NCI-H2029 (cell line): ENCODE data around the gene AMPD3.
A peak's percentile ranks its signal among the peaks of the same experiment; 100 is the strongest.

Experiments
- DNase-seq: peaks from one replicate; lab custom pipeline; 2025; lab: John Stamatoyannopoulos, UW

Gene AMPD3

GRCh38 chr11:10461276-10461790 lies 6.3 kb downstream of the AMPD3 start:
- no peak for DNase-seq

- DNase-seq = no peak
Measured at GRCh38 chr11:10462746-10463300, 7.8 kb downstream of the AMPD3 start.

DNA sequence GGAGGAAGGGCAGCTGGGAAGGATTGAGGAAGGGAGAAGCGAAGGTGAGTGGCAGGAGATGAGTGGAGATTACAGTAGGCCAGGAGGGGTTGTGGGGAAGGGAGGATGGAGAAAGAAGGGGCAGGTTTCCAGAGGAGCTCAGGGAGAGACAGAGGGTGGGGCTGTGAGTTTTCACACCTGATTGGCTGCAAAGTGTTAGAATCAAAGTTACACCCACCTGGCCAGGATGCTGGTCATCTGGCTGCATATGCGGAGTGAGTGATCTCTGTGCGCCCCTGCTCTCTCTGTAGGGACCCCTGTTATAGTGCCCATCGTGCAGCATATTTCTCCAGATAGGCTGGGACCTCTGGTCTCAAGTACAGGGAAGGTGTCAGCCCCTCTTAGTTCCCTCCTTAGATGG lies 18.3 kb downstream of the AMPD3 start:
- DNase-seq = no peak

GRCh38 chr11:10474551-10474950 lies 19.5 kb downstream of the AMPD3 start:
- no peak for DNase-seq

- DNase-seq = no peak
Measured at GRCh38 chr11:10476342-10476741, 21.3 kb downstream of the AMPD3 start.

GRCh38 chr11:10476927-10477689 lies 22.0 kb downstream of the AMPD3 start:
- no peak for DNase-seq

- DNase-seq = no peak
Measured at GRCh38 chr11:10477690-10478046, 22.6 kb downstream of the AMPD3 start.

DNA sequence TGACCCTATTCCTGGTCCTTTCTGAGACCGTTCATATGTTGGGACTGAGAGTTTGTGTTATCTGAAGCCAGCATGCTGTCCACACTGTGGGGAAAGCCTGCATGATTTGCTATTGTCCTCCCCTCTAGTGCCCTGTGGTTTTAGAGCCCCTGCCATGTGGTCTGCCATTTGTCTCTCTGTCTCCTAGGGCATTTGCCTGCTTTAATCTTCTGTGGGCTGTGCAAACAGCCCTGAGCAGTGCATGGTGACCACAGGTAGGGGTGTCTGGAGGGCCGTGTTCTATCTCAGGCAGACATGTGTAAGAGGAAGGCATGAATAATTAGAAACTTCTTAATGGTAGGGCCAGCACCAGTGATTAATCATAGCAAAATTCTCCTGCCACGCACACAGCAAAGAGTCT lies 23.0 kb downstream of the AMPD3 start:
- DNase-seq = no peak

DNA sequence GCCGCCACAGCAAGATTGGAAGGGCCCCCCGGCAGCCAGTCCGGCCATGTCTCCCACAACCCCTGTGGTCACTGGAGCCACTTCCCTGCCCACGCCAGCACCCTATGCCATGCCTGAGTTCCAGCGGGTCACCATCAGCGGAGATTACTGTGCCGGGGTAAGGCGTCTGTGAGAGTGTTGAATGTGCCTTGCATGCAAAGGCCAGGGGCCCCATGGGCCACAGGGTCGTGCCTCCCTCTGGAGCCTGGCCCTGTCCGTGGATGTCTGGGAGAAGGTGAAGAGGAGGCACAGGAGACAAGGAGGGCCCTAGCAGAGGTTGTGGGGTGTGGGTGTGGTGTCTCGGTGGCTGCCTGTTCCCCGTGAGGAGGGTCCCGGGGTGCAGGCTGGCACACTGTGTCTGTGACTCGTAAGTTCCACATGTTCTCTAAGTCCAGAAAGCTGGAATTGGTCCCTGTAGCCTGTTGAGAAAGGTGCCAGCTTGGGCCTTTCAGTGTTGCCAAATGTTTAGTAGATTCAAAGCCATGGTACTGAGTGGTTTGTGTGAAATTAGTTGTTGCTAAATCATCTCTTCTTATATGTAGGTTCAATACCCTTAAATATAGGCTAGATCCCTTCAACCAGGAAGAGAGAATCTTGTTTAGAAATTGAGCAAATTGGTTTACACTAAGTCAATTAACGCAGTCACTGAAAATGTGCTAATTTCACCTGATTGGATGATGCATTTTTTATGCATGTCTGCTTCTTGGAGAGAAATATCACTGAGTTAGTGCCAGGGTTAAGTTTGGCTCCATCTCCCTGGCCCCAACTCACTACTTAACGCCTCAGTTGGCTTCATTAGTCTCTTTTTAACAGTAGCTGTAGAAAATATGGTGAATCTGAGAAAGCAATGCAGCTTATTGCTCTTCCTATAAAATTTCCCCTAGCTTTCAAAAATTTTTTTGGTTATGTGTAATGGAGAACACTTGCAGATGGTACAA lies 23.8 kb downstream of the AMPD3 start:
- no peak for DNase-seq

DNA sequence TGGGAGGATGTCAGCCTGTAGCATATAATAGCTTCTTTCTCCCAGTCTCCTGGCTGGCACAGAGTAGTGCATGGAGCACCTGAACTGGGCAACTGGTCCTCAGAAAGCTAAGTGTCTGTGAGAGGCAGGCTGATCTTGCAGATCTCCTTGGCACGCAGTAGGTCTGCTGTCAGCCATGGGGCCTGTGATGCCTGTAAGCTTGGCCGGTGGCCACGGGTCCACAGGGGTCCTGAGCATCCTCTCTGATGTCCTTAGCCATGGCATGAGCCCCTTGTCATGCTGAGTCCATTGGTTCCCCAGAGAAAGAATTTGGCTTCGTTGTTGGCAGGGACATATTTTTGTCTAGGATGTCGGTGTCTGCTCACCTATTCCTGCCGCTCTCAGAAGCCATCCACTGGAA lies 25.0 kb downstream of the AMPD3 start:
- DNase-seq = no peak

DNA sequence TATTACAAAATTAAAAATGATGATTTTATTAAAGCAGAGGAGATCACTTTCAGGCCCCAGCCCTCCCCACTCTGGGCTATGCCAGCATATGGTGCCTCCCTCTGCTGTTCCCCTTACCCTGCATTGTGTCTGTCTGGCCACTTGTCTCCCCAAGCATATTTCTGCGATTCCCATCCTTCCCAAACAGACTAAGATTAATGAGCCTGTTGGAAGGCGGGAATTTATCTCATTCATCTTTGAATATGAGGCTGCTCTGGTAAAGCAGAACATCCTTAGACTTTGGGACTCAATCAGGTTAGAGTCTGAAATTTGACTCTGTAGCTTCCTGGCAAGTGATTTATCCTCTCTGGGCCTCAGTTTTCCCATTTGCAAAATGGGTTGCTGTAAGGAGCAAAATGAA lies 25.7 kb downstream of the AMPD3 start:
- DNase-seq = no peak

- peak; percentile 15 for DNase-seq
Measured at GRCh38 chr11:10481560-10482349, 26.7 kb downstream of the AMPD3 start.

GRCh38 chr11:10483174-10483573 lies 28.1 kb downstream of the AMPD3 start:
- no peak for DNase-seq

GRCh38 chr11:10483584-10483983 lies 28.5 kb downstream of the AMPD3 start:
- no peak for DNase-seq

DNA sequence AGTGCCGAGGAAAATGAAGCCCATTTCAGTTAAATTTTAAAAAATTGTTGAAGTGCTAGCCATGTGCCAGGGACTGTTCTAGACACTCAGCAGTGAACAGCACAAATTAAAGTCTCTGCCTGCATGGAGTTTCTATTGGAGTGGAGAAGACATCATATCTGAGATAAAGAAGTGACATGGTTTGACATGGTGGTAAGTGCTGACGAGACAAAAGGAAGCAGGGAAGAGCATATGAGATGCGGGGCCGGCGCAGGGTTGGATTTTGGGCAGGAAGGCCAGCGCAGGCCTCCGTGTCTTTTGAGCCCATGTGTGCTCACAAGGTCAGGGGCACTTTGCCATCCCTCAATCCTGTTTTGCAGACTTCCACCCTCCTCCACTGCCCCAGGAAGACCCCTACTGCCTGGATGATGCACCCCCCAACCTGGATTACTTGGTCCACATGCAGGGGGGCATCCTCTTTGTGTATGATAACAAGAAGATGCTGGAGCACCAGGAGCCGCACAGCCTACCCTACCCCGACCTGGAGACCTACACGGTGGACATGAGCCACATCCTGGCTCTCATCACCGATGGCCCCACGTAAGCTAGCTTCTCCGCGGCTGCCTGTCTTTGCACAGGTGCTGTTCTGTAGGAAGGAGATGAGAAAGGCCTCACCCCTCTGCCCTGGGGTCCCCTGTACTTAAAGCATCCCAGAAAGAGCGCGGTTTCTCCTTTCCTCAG lies 29.6 kb downstream of the AMPD3 start:
- no peak for DNase-seq

GRCh38 chr11:10485646-10486045 lies 30.6 kb downstream of the AMPD3 start:
- DNase-seq = no peak

DNA sequence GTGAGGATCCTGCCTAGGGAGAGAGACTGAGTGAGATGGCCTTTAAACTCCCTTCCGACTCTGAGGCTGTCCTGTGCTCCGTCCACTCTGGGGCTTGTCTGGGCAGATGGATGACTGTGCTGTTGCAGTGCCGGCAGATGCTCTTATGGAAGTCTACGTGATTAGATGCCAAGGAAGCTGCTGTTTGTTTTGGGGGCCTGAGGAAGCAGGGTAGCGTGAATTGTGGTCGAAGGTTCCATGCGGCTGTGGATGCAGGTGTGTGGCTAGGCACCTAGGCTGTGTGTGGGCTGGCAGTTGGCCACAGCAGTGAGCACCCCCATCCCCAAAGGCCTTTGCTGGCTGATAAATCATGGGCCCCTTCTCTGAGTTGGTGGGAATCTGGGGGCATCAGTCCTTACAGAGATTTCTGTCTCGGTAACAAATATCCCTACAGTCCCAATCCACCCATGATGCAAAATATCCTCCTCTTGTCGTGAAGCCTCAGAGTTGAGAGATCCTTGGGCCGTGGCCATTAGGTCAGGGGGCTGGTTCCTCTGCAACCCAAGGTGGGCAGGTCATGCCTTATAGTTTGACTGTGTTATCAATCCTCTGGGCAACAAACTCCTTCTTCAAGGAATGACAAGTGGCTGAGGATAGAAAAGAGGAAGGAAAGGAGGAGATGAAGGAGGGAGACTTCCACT lies 31.2 kb downstream of the AMPD3 start:
- no peak for DNase-seq

- DNase-seq = no peak
Measured at GRCh38 chr11:10487002-10487647, 32.1 kb downstream of the AMPD3 start.

- DNase-seq = no peak
Measured at GRCh38 chr11:10488121-10488933, 33.3 kb downstream of the AMPD3 start.
